ENCODE measurements around the gene RSF1.

RSF1 gene

GRCh38 chr11:77656362-77656761 is 164.2 kb downstream of the RSF1 start:
- ATAC-seq (ENCODE audit: low read depth) (no peak), DNase-seq (ENCODE audit: low spot score) (no peak)
- TF ChIP-seq CTCF (IDR thresholded peaks at IDR 0.05; ENCODE audit: poor library complexity, severe bottlenecking): no peak
- Histone ChIP-seq H3K27ac (ENCODE audit: poor library complexity, severe bottlenecking) (no peak overlapping the region), H3K4me3 (ENCODE audit: severe bottlenecking) (no peak overlapping the region), H3K4me1 (ENCODE audit: insufficient read depth, poor library complexity, severe bottlenecking) (no peaks in the 10 kb centered on the region), H3K36me3 (ENCODE audit: low read depth) (no peaks in the 10 kb centered on the region), H3K9me3 (ENCODE audit: severe bottlenecking) (no peaks in the 10 kb centered on the region), H3K27me3 (ENCODE audit: insufficient read depth, poor library complexity, severe bottlenecking) (no peaks in the 10 kb centered on the region)

- Histone ChIP-seq H3K4me1 (ENCODE audit: insufficient read depth, poor library complexity, severe bottlenecking) (no peaks in the 10 kb centered on the region), H3K9me3 (ENCODE audit: severe bottlenecking) (no peaks in the 10 kb centered on the region), H3K27me3 (ENCODE audit: insufficient read depth, poor library complexity, severe bottlenecking) (no peaks in the 10 kb centered on the region), H3K27ac (ENCODE audit: poor library complexity, severe bottlenecking) (no peak overlapping the region), H3K4me3 (ENCODE audit: severe bottlenecking) (no peak overlapping the region), H3K36me3 (ENCODE audit: low read depth) (no peaks in the 10 kb centered on the region)
- ATAC-seq (ENCODE audit: low read depth) (no peak), DNase-seq (ENCODE audit: low spot score) (no peak)
- TF ChIP-seq CTCF (IDR thresholded peaks at IDR 0.05; ENCODE audit: poor library complexity, severe bottlenecking): no peak
Observed at GRCh38 chr11:77654770-77655434, 165.6 kb downstream of the RSF1 start.

- Histone ChIP-seq H3K27me3 (ENCODE audit: insufficient read depth, poor library complexity, severe bottlenecking) (no peaks in the 10 kb centered on the region), H3K4me3 (ENCODE audit: severe bottlenecking) (no peak overlapping the region), H3K9me3 (ENCODE audit: severe bottlenecking) (no peaks in the 10 kb centered on the region), H3K36me3 (ENCODE audit: low read depth) (no peaks in the 10 kb centered on the region), H3K4me1 (ENCODE audit: insufficient read depth, poor library complexity, severe bottlenecking) (no peaks in the 10 kb centered on the region), H3K27ac (ENCODE audit: poor library complexity, severe bottlenecking) (no peak overlapping the region)
- no peak for TF ChIP-seq CTCF (IDR thresholded peaks at IDR 0.05; ENCODE audit: poor library complexity, severe bottlenecking)
- no peak for ATAC-seq (ENCODE audit: low read depth)
- no peak for DNase-seq (ENCODE audit: low spot score)
Observed at GRCh38 chr11:77650123-77650522, 170.4 kb downstream of the RSF1 start.

- TF ChIP-seq CTCF (IDR thresholded peaks at IDR 0.05; ENCODE audit: poor library complexity, severe bottlenecking): no peak
- DNase-seq (ENCODE audit: low spot score): no peak
- no peaks in the 10 kb centered on the region for H3K9me3 ChIP-seq (ENCODE audit: severe bottlenecking)
- H3K27me3 ChIP-seq (ENCODE audit: insufficient read depth, poor library complexity, severe bottlenecking): no peaks in the 10 kb centered on the region
- no peak overlapping the region for H3K27ac ChIP-seq (ENCODE audit: poor library complexity, severe bottlenecking)
- peaks cover 8% of the 10 kb centered on the region for H3K4me1 ChIP-seq (ENCODE audit: insufficient read depth, poor library complexity, severe bottlenecking)
- no peaks in the 10 kb centered on the region for H3K36me3 ChIP-seq (ENCODE audit: low read depth)
- H3K4me3 ChIP-seq (ENCODE audit: severe bottlenecking): no peak overlapping the region
- ATAC-seq (ENCODE audit: low read depth): no peak
Observed at GRCh38 chr11:77647654-77648305, 172.7 kb downstream of the RSF1 start.

- Histone ChIP-seq H3K27ac (ENCODE audit: poor library complexity, severe bottlenecking) (no peak overlapping the region), H3K4me1 (ENCODE audit: insufficient read depth, poor library complexity, severe bottlenecking) (peaks cover 8% of the 10 kb centered on the region), H3K9me3 (ENCODE audit: severe bottlenecking) (no peaks in the 10 kb centered on the region), H3K36me3 (ENCODE audit: low read depth) (no peaks in the 10 kb centered on the region), H3K27me3 (ENCODE audit: insufficient read depth, poor library complexity, severe bottlenecking) (no peaks in the 10 kb centered on the region), H3K4me3 (ENCODE audit: severe bottlenecking) (no peak overlapping the region)
- no peak for DNase-seq (ENCODE audit: low spot score)
- ATAC-seq (ENCODE audit: low read depth): no peak
- TF ChIP-seq CTCF (IDR thresholded peaks at IDR 0.05; ENCODE audit: poor library complexity, severe bottlenecking): no peak
Observed at GRCh38 chr11:77644887-77645286, 175.6 kb downstream of the RSF1 start.
